GM18502 (cell line): Measurements from ENCODE around the gene CDHR5.
A peak's percentile ranks its signal among the peaks of the same experiment; 100 is the strongest.

Experiments
- ATAC-seq: cut with Tn5 transposase; IDR thresholded peaks from one replicate; pipeline ENCODE4 v1.9.1; 2021; ENCODE audit warnings: mild to moderate bottlenecking; ENCODE audit not compliant: unreplicated experiment, poor library complexity

Gene CDHR5

GRCh38 chr11:623999-624704 is 603 bp downstream of the CDHR5 start:
- ATAC-seq, result no peak

DNA sequence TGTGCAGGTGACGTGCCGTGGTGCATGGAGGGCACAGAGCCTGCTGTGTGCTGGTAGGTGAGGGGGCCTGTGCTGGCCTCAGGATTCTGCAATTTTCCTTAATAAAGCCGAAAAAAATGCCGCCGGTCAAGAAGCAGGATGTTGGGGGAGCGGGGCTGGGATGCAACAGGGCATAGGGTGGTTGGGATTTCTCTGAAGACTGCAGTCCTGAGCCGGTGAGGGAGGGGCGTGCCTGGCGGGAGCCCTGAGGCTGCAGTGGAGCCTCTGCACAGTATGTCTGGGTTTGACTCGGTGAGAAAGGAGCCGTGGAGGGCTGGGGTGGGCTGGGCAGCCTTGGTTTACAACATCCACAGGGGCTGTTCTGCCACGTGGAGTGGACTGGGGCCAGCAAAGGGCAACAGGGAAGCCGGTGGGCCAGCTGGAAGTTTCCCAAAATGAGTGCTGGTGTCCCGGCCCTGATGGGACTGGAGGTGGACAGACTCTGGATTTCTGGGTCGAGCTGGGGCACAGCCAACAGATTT is 1.3 kb downstream of the CDHR5 start:
- ATAC-seq, result no peak

GRCh38 chr11:621838-622237 is 2.9 kb downstream of the CDHR5 start:
- ATAC-seq, result no peak

DNA sequence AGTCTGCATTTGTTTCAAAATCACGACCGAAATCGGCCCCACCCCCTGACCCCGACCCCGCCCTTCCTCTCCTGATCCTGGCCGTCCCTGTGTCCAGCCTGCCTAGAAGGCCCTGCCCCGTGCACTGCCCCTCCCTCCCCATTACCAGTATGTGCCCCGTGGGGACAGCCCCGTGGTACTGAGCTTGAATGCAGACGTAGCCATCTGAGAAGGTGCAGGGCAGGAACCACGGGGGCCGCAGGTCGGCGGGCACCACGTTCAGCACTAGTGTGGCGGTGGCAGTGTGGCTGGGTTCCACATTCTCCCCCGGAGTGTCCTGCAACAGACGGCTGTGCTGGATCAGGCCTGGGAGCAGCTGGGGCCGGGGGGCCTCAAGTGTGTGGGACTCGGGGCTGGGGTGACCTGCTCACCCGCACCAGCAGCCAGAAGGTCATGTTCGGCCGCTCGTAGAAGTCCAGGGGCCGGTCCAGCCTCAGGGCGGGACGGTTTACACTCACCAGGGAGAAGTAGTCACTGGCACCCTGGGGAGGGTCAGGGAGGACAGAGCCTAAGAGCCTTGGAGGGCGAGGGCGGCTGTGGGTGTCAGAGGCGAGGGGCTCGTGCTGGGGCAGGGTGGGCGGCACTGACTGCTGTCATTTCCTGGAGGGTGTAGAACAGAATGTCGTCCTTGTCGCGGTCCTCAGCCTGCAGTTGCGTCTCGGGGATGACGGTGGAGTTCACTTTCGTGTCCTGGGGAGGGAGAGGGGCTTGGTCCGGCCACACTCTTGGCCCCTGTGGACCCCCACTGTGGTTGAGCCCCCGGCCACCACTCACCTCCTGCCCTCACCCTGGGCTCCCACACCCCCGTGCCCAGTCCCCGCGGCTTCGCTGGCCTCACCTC is 3.6 kb downstream of the CDHR5 start:
- ATAC-seq, result no peak

DNA sequence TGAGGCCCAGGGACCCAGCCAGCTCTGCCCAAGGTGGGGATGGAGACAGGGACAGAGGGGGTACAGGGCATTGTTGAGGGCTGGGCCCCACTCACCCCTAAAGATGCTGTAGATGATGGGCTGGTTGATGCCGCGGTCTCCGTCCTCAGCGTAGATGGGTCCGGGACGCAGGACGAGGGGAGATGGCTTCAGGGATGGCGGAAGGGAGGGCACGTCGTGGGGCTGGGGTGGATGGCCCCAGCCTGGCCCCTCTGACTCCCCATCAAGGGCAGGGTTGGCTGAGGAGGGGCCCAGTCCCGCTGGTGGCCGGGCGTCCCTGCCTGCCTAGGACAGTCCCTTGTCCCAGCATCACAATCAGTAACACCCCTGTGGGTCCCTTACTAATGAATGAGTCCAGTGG is 4.6 kb downstream of the CDHR5 start:
- no peak for ATAC-seq

- ATAC-seq, result no peak
These were observed 5.1 kb downstream of the CDHR5 start for GRCh38 chr11:619628-620050.

DNA sequence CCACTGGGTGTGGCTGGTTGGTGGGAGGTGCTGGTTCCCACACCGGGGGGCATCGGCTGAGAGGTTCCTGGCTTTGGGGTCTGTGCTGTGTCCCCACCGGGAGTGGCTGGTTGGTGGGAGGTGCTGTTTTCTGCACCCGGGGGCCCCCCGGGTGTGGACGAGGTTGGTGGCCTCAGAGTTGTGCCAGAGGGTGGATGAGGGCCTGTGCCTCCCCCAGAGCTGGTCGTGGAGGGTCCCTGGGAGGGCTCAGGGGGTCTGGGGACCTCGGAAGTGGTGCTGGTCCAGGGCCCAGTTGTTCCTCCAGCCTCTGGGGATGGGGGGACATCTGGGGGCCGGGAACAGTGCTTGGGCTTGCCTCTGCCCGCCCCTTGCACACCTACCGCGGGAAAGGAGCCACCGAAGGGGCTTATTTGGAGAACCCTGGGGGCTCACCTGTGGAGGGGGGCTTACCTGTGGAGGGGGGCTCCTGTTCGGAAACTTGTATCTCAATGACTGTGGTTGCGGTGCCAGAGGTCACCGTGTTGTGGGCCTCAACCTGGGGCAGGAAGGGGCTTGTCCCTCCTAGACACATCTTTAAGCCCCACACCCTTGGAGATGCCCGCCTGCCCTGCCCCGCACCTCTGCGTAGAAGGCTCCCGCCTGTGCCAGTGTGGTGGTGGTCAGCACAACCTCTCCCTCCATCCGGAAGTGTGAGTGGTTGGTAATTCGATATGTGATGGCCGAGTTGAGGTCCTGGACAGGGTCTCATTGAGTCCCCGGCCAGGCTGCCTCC is 5.7 kb downstream of the CDHR5 start:
- no peak for ATAC-seq

GRCh38 chr11:617912-618682 is 6.7 kb downstream of the CDHR5 start:
- ATAC-seq, result no peak

- ATAC-seq, result no peak
These were observed 7.4 kb downstream of the CDHR5 start for GRCh38 chr11:617199-617911.

- no peak for ATAC-seq
These were observed 8.2 kb downstream of the CDHR5 start for GRCh38 chr11:616320-617198.

DNA sequence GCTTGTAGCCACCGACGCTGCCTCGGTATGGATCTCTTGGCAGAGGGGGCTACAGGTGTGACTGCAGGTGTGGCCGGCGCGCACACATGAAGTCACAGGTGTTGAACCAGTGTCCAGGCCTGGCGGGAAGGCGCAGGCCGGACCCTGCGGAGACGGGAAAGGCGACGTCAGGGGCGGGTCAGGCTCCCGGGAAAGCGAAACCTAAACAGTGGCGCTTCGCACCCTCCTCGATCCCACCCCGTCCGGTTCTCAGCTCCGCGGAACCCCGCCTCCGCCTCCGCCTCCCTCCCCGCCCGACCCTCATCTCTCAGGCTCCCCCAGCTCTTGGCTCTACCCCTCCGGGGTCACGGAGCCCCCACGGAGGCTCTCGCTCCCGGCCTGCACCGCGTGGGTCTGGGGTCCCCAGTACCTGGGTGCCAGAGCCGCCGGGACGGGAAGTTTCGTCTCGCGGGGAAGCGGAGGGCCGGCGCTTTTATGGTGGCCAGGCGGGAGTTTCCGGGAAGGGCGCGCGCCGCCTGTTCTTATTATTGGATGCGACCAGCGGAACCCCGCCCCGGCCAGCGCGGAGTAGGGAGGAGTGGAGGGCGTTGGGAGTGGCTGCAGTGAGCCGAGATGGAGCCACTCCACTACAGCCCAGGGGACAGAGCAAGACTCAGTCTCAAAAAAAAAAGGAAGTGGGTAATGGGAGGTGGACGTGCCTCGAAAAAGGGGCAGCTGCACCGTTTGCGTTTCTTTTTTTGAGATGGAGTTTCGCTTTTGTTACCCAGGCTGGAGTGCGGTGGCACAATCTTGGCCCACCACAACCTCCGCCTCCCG is 9.0 kb downstream of the CDHR5 start, which contains the start of gene IRF7:
Gene IRF7, minus strand, starts transcription at position 447 of the 816 bp plus-strand sequence. CDS start 586 bp downstream, outside the sequence.
- peak; percentile 80 for ATAC-seq

DNA sequence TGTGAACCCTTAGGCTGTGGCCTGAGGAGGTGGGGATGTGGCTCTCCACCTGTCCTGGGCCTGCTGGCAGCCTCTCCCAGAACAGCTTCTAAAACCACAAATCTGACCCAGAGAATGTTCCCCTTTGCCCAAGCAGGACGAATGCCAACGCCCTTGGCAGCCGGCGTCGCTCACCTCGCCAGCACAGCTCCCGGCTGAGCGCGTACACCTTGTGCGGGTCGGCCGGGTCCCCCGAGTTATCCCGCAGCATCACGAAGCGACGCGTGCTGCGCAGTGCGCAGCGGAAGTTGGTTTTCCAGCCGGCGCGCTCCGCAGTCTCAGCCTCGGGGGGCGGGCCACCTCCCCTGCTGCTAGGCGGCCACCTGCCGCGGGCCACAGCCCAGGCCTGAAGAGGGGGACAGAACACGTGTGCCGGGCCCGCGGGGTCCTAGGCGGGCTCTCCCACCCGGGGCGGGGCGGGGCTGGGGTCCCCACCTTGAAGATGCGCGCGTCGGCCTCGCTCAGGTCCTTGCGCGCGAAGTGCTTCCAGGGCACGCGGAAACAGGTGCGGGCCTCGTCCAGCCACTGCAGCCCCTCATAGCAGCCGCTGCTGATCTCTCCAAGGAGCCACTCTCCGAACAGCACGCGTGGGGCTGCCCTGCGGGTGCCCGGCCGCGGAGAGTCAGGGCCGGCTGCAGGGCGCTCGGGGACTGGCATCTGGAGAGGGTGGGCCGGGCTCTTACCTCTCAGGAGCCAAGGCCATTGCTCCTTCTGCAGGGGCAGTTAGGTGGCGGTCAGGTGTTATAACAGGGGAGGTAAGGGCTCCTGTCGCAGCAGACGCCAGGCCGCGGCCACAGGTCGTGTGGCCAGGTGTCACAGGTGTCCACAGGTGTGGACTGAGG is 9.9 kb downstream of the CDHR5 start:
- ATAC-seq, result no peak

DNA sequence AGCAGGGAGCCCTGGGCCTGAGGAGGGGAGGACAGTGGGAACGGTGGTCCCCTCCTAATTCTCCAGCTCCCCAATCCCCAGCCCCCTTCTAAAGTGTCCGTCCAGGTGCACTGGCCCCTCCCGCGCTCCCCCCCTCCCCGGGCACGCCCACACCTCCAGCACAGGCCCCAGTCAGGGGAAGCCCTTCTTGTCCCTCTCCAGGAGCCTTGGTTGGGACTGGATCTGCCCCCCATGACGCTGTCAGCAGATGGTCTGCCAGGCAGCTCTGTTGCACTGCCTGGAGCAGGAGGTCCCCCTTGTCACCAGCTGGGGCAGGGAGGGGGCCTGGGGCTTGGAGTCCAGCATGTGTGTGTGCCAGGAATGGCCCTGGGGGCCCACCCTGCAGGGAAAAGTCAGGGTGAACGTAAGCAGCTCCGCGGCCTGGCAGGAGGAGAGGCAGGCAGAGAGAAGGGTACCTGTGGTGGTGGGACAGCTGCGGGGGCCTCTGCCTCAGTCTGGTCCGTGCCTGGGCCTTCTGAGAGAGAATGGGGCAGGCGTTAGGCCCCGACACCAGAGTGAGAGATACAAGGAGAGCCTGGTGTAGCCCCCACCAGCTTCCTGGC is 10.6 kb downstream of the CDHR5 start:
- no peak for ATAC-seq

GRCh38 chr11:613369-613968 is 11.3 kb downstream of the CDHR5 start:
- ATAC-seq, result no peak

GRCh38 chr11:612961-613300 is 11.8 kb downstream of the CDHR5 start:
- no peak for ATAC-seq
